ENCODE measurements around the gene ABHD3. TPM values are rescaled to one million over a fixed set of nuclear protein-coding genes. Genes with fewer than 3 reads are reported as not detected.
"Not testable (repeated sequence)": the region's sequence is repeated elsewhere in the genome, so short reads cannot be mapped to it uniquely, and the experiment has no call there.

The ABHD3 gene
- polyA plus RNA-seq, 4 donors: 20.3 to 25.8 (median 20.9) TPM

DNA sequence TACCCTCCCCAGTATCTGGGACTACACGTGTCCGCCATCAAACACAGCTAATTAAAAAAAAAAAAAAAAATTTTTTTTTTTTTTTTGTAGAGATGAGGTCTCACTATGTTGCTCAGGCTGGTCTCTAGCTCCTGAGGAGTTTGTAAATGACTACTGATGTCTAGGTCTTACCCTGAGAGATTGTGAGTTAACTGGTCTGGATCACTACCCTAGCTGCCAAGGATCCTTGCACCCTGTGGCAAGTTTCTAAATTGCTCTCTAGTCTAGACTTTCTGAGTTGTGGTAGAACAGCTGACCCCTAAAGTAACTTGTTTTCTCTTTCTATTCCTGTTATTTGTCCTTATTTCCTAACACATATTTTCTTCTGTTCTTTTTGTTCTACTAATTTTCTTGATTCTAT is 44.5 kb downstream of the ABHD3 start:
- no peak for DNase-seq (ENCODE audit: low read depth in 4 of 4, low spot score in 2 of 4)

DNA sequence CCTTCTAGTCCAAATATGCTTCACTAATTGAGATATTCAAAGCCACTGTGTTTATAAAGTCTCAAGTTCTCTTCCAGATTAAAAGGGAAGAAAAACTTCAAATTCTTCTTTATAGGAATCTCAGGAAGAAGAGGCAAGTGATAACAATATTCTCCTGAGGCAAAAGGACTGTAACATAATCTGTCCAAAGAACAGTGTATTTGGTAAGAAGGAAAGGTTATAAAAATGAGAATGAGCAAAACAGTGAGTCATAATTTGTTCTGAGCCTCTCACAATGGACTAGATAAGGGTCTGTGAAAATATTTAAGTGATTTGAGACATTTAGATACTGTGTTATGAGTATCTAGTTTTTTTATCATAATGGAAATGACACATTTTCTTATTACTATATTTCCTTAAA is 48.2 kb downstream of the ABHD3 start:
- DNase-seq (ENCODE audit: low read depth in 4 of 4, low spot score in 2 of 4): no peak

DNA sequence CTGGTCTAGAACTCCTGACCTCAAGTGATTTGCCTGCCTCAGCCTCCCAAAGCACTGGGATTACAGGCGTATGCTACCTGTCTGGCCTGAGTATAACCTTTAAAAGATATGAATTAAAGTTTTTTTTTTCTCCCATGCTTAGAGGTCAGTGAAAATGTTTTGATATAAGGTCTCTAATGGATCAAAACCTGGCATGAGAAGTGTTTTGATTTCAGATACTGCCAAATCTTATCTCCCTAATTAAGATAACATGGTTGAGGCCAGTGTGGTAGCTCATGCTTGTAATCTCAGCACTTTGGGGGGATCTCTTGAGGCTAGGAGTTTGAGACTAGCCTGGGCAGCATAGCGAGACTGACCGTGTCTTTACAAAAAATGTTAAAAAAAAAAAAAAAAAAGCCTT is 51.2 kb downstream of the ABHD3 start:
- DNase-seq (ENCODE audit: low read depth in 4 of 4, low spot score in 2 of 4): no peak

DNA sequence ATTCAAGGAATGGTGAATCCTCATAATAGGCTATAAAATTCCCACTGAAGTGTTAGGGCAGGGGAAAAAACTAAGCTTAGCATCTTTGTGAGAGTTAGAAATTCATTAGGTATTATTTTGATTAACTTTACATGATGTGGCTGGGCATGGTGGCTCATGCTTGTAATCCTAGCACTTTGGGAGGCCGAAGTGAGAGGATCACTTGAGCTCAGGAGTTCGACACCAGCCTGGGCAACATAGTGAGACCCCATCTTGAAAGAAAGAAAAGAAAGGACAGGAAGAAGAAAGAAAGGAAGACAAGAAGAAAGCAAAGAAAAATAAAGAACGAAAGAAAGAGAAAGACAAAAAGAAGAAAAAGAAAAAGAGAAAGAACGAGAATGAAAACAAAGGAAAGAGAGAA is 52.5 kb downstream of the ABHD3 start:
- no peak for DNase-seq (ENCODE audit: low read depth in 4 of 4, low spot score in 2 of 4)

DNA sequence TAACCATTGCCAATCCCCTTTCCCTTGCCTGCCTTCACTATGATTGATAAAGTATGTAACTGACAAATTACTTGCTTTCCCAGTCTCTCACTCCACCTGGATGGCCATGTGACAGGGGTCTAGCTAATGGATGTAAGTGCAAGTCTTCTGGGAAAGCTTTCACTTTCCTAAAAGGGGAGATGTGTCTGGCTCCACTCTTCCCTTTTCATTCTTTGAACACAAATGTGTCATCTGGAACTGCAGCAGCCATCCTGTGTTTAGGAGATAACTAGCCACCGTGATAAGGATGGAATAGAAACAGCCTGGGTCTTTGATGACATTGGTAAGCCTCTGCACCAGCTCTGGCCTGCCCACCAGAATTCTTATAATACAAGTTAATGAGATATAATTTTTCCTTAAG is 54.3 kb downstream of the ABHD3 start:
- no peak for DNase-seq (ENCODE audit: low read depth in 4 of 4, low spot score in 2 of 4)

DNA sequence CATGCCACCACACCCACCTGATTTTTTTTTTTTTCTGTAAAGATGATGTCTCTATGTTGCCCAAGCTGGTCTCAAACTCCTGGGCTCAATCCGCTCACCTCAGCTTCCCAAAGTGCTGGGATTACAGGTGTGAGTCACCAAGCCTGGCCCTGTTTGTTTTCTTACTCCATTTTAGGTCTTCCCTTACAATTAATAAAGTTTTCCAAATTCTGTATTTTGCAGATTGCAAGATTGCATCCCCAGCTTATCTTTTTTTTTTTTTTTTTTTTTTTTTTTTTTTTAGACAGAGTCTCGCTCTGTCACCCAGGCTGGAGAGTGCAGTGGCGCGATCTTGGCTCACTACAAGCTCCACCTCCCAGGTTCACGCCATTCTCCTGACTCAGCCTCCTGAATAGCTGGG is 64.2 kb downstream of the ABHD3 start:
- not testable (repeated sequence) for DNase-seq (ENCODE audit: low read depth in 4 of 4, low spot score in 2 of 4)

DNA sequence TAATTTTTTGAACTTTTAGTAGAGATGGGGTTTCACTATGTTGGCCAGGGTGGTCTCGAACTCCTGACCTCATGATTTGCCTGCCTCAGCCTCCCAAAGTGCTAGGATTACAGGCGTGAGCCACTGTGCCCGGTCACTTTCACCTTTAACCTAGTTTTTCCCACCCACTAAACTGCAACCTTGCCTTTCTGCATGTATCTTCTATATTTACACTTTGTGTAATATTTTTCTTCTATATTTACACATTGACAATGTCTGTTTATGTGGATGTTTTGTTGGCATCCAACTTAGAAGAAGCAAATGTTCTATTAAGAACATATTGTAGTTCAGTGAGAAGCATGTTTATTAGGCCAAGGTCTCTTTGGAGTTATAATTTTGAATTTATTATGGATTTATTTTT is 65.8 kb downstream of the ABHD3 start:
- no peak for DNase-seq (ENCODE audit: low read depth in 4 of 4, low spot score in 2 of 4)

DNA sequence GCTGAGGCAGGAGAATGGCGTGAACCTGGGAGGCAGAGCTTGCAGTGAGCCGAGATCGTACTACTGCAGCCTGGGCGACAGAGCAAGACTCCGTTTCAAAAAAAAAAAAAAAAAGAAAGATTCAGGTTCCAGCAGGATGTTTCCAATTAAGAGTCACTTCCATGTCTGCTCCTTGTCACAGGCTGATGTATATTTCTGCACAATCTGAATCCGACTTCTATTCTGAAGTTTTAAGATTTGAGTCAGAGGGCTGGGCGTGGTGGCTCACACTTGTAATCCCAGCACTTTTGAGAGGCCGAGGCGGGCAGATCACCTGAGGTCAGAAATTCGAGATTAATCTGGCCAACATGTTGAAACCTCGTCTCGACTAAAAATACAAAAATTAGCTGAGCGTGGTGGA is 67.8 kb downstream of the ABHD3 start:
- no peak for DNase-seq (ENCODE audit: low read depth in 4 of 4, low spot score in 2 of 4)

DNA sequence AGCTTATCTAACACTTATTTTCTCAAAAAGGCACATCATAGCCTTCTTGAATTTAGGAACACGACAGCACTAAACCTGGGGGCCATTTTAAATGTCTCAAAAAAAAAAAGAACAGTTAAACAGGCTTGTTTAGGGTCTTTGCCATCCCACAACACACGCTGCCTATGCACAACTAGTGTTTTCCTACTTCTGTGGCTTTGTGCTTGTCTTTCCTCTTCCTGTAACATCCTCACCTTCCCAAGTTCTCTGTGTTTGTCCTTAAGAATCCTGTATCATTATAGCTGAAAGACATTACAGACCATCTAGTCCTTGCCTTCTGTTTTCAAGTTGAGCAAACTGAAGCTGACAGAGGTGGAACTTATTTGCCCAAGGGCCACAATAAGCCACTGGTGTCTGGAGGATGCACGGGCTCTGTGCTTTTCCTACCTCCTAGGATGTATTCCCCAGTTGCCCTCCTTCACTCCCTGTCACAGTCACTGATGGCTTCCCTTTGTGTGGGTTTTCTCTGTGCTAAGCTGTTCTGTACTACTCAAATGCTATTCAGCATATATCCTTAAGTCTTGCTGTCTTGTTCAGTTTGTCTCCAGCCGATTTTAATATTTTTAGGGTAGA is 69.9 kb downstream of the ABHD3 start:
- no peak for DNase-seq (ENCODE audit: low read depth in 4 of 4, low spot score in 2 of 4)

DNA sequence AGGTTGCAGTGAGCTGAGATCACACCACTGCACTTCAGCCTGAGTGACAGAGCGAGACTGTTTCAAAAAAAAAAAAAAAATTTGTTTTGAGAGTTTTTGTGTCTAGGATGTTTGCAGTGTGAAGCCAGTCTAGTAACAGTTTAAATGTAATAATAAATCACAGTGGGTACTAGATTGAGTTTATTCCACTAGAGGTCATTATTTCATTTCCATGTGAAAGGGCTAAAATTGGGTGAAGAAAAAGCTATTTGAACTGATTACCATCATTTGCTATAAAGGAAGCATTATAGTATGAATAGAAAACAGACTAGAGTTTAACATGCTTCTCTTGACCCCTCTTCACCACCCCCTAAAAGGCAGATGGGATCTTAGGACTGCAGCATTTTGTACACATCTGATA is 72.2 kb downstream of the ABHD3 start:
- DNase-seq (ENCODE audit: low read depth in 4 of 4, low spot score in 2 of 4): no peak

DNA sequence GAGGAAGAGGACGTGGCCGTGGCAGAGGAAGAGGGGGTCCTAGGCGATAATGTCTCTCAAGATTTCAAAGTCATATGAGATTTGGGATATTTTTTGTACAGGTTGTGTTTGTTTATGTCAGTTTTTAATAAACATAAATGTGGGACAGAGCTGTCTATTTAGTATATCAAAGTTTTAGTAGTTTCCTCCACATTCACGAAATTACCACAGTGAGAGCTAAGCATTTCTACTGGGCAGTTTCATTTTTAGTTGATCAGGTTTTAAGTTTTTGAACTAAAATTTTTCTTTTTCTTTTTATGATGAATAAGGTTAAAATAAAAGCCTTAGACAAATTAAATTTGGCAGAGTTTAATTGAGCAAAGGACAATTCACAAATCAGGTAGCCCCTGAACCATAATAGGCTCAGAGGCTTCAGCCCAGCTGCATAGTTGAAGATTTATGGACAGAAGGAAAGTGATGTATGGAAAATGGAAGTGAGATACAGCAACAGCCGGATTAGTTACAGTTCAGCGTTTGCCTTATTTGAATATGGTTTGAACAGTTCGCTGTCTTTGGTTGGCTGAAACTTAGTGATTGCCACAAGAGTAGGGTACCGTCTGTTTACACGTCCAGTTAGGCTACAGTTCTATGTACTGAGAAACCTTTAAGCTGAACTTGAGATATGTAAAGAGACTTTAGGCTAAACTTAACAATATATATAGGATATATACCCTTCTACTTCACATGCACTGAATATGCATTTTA is 75.3 kb downstream of the ABHD3 start:
- no peak for DNase-seq (ENCODE audit: low read depth in 4 of 4, low spot score in 2 of 4)

DNA sequence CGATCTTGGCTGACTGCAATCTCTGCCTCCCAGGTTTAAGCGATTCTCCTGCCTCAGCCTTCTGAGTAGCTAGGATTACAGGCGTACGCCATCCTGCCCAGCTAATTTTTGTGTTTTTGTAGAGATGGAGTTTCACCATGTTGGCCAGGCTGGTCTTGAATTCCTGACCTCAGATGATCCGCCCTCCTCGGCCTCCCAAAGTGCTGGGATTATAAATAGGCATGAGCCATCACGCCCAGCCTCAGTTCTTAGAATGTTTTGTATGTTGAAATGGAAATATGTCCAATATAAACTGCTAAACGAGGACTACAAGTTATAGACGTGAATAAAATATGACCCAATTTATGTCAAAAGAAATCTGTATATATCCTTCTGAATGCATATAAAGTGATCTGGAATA is 82.9 kb downstream of the ABHD3 start:
- not testable (repeated sequence) for DNase-seq (ENCODE audit: low read depth in 4 of 4, low spot score in 2 of 4)

DNA sequence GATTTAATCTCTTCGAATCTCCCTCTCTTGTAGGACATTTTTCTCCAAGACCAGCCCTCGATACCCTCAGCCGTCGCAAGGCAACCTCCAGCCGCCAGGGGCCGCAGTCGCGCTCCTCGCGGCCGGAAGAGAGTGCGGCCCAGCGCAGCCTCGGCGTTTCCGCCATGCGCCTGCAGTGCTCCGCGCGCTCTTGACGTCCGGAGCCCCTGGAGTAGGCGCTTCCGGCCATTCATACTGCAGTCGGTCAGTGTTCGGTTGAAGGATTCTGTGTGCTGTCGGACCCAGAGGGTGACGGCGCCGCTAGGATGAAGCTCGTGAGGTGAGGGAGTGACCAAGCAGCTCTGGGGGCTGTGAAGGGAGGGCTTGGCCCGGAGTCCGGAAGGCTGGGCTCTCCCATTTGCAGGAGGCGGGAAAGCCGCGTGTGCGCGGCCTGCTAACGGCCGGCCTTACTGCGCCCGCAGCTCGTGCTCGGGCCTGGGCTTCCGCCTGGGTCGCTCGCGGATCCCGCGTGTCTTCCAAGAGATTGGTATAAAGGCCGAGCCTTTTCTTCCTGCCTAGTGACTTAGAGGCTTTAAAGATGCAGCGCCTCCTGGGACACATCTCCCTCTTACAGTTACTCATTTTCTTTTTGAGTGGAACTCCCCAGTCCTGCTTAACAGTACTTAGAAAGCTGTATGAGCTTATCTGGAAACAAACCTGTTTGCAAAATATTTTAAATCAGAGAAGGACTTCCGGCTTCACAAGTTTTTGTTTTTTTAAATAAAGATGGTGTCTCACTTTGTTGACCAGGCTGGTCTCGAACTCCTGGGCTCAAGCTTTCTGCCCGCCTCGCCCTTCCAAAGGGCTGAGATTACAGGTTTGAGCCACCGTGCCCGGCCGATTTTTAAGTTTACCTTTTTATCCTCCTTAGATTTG is 92.2 kb downstream of the ABHD3 start, which contains the start of gene SNRPD1:
Gene SNRPD1 (plus strand): TSS at position 190 of the 915 bp plus-strand sequence. CDS start 116 bp downstream, at position 306.
- peak; percentile 77 to 89 (median 82) for DNase-seq (ENCODE audit: low read depth in 4 of 4, low spot score in 2 of 4)

DNA sequence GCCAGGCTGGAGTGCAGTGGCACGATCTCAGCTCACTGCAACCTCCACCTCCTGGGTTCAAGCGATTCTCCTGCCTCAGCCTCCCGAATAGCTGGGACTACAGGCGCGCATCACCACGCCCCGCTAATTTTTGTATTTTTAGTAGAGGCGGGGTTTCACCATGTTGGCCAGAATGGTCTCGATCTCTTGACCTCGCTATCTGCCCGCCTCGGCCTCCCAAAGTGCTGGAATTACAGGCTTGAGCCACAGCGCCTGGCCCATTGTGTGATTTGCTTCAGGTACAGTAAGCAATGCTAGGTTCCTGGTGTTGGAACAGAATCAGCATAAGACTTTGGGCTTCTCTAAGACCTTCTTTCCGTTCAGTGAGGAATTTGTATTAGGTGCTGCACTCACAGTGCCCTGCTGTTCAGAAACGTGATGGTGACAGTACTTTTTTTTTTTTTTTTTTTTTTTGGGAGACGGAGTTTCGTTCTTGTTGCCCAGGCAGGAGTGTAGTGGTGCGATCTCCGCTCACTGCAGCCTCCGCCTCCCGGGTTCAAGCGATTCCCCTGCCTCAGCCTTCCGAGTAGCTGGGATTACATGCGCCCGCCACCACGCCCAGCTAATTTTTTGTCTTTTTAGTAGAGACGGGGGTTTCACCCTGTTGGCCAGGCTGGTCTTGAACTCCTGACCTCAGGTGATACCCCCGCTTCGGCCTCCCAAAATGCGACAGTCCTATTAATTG is 93.0 kb downstream of the ABHD3 start:
- not testable (repeated sequence) for DNase-seq (ENCODE audit: low read depth in 4 of 4, low spot score in 2 of 4)

DNA sequence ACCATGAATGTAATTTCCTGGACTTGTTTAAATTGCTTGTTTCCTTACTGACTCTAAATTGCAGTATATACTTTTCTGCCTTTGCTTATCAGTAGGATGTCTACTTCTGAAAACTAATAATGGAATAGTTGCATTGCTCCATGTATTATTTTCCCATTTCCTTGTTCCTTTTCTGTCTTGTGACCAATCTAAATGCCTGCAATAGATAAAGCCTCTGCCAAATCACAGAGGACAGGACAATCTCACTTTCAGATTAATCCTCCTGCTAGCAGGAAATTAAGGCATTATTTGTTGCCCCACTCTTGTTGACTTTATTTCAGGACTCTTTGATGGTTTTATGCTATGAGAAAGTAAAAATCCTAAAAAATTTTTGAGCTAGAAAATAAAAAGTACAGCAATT is 99.4 kb downstream of the ABHD3 start:
- DNase-seq (ENCODE audit: low read depth in 4 of 4, low spot score in 2 of 4): no peak

DNA sequence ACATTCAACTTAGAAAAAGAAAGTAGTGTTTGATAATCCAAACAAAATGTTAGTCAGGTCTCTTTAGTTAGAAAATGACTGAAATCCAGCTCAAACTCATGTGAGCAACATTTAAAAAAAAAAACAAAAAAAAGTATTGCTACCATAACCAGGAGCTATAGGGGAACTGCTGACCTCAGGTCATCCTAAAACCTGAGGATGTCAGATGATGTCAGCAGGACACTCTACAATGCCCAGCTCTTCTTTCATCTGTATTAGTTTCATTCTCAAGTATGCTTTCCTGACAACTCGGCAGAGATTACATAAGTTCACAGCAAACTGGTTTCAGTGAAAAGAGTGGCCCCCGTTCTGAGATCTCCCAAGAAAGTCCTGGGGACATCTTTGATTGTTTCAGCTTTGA is 99.9 kb downstream of the ABHD3 start:
- no peak for DNase-seq (ENCODE audit: low read depth in 4 of 4, low spot score in 2 of 4)

DNA sequence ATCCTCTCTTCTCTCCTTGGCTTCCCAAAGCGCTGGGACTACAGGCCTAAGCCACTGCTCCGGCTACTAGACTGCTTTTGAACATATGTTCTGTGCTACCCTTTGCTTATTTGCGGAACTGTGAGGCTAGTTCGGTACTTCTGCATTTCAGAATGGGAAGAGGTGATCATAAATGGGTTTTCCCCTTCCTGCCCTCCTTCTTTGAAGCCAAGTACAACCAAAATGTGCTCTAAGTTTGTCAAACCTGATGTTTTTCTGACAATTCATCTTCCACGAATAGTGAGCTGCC is 102.3 kb downstream of the ABHD3 start:
- DNase-seq (ENCODE audit: low read depth in 4 of 4, low spot score in 2 of 4): no peak

Data from left renal cortex interstitium (tissue), 4 donors.